Kidney (tissue), 14 donors: ENCODE measurements around the gene SEH1L. TPM values are rescaled to one million over a fixed set of nuclear protein-coding genes. Genes with fewer than 3 reads are reported as not detected.

ENCODE experiments used
- DNase-seq, 5 donors: peaks; one replicate each; pipeline ENCODE4 v3.0.0-alpha.2; 2013 to 2020
- FAIRE-seq: peaks from 2 replicates; lab custom pipeline; 2012; peaks lifted over from hg19 to GRCh38; lab: Jason Lieb, UNC
- H3K27ac ChIP-seq, 2 donors: one replicate each; pipeline ENCODE4 v1.7.0; 2013; ENCODE audit warnings: low read depth in 2 of 2, low read length in 2 of 2, inconsistent platforms in 1 of 2
- H3K27me3 ChIP-seq: one replicate; pipeline ENCODE4 v1.7.1; 2013; ENCODE audit warnings: low read length, inconsistent platforms; ENCODE audit not compliant: control insufficient read depth, insufficient read depth
- H3K36me3 ChIP-seq, 3 donors: one replicate each; pipeline versions ENCODE4 v1.7.0 to v1.7.1; 2013; ENCODE audit warnings: low read length in 3 of 3, control low read depth in 1 of 3, inconsistent platforms in 1 of 3; ENCODE audit not compliant: insufficient read depth in 3 of 3, control insufficient read depth in 2 of 3
- H3K4me1 ChIP-seq, 3 donors: one replicate each; pipeline versions ENCODE4 v1.7.0 to v1.7.1; 2013; ENCODE audit warnings: low read length in 3 of 3, inconsistent platforms in 1 of 3, low read depth in 1 of 3; ENCODE audit not compliant: control insufficient read depth in 2 of 3, insufficient read depth in 2 of 3
- H3K4me3 ChIP-seq, 3 donors: one replicate each; pipeline versions ENCODE4 v1.7.0 to v1.8.1; 2013; ENCODE audit warnings: low read length in 3 of 3, control low read depth in 1 of 3, inconsistent platforms in 1 of 3
- H3K9ac ChIP-seq, 3 donors: one replicate each; pipeline versions ENCODE4 v1.7.0 to v1.7.1; 2013; ENCODE audit warnings: low read length in 3 of 3, control low read depth in 1 of 3, inconsistent platforms in 1 of 3
- H3K9me3 ChIP-seq, 3 donors: one replicate each; pipeline versions ENCODE4 v1.7.0 to v1.7.1; 2013; ENCODE audit warnings: low read length in 3 of 3, control low read depth in 1 of 3, inconsistent platforms in 1 of 3; ENCODE audit not compliant: control insufficient read depth in 2 of 3, insufficient read depth in 1 of 3
- CTCF ChIP-seq: IDR thresholded peaks from 3 replicates; pipeline ENCODE4 v1.5.1; 2012; ENCODE audit warnings: mild to moderate bottlenecking, moderate library complexity, borderline replicate concordance; ENCODE audit not compliant: insufficient read depth; ENCODE audit errors: extremely low read depth
- intact Hi-C: fragments of 100-400 bp; cut with DNase I; formaldehyde crosslinking; loops from one replicate; pipeline ENCODE4 v1.11.1; 2022
- polyA plus RNA-seq: library from polyadenylated mRNA; stranded (reverse); fragments of 350-450 nt; fragmentation: Illumina TruSeq; extraction: RNeasy Lipid Tissue Mini Kit (QIAGEN cat#74804); gene quantifications from one replicate; pipeline ENCODE4 v1.2.3, GENCODE V29; 2014; ENCODE audit warnings: low read depth, low replicate concordance; ENCODE audit not compliant: insufficient read depth
- total RNA-seq: library from RNA; stranded (reverse); fragmentation: NEBNext Ultra II Directional; extraction: Animal tissue kit (Norgen Biotek cat#: 25700); gene quantifications from one replicate; pipeline ENCODE4 v1.2.1, GENCODE V29; 2021
- donor health status: control.
- donor health status: control.
- donor health status: control.
- donor health status: control.
- donor health status: control.
- donor health status: DM: yes; HTN: yes; CAD: no.
- donor health status: Normal renal cell carcinoma (clear cell type).

The SEH1L gene
- total and polyA plus RNA-seq, 2 donors from 2014 or later, result 15.8 to 43.3 TPM

GRCh38 chr18:12928641-12929040 lies 19.2 kb upstream of the SEH1L start:
- TF ChIP-seq CTCF, result no peak
- Histone ChIP-seq H3K27me3 (no peaks in the 10 kb centered on the region), H3K9me3 (no peaks in the 10 kb centered on the region), H3K27ac (no peak overlapping the region), H3K36me3 (no peaks in the 10 kb centered on the region), H3K4me1 (no peaks in the 10 kb centered on the region), H3K9ac (no peak overlapping the region), H3K4me3 (no peak overlapping the region)
- intact Hi-C loops, result no loop called here
- DNase-seq (no peak), FAIRE-seq (no peak)

GRCh38 chr18:12929477-12930083 lies 18.2 kb upstream of the SEH1L start:
- intact Hi-C loops, result no loop called here
- no peak overlapping the region for H3K9ac ChIP-seq

DNA sequence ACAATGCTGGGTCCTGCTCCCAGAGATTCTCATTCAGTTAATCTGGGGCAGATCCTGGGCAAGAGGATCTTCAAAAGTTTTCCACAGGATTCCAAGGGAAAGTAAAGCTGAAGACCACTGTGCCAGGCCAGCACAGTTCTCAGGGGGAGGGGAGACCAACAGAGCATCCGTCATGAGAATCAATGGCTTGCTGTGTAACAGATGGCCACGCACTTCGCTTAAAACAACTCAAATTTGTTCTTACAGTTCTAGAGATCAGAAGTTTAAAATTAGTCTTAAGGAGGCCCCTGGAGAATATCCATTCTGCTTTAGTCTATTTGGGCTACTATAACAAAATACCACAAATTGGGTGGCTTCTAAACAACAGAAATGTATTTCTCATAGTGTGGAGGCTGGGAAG lies 17.4 kb upstream of the SEH1L start:
- FAIRE-seq, result no peak
- Histone ChIP-seq H3K9ac (no peak overlapping the region), H3K36me3 (no peaks in the 10 kb centered on the region), H3K9me3 (no peaks in the 10 kb centered on the region), H3K4me1 (no peaks in the 10 kb centered on the region), H3K27me3 (no peaks in the 10 kb centered on the region), H3K27ac (no peak overlapping the region), H3K4me3 (no peak overlapping the region)
- no peak for TF ChIP-seq CTCF
- intact Hi-C loops, result no loop called here
- no peak for DNase-seq

More at GRCh38 chr18:12929477-12930083, 18.2 kb upstream of the SEH1L start:
- no peaks in the 10 kb centered on the region for H3K27me3 ChIP-seq
- no peak for TF ChIP-seq CTCF
- H3K27ac ChIP-seq, result no peak overlapping the region
- no peaks in the 10 kb centered on the region for H3K36me3 ChIP-seq
- no peak overlapping the region for H3K4me3 ChIP-seq
- no peak for DNase-seq
- no peaks in the 10 kb centered on the region for H3K9me3 ChIP-seq
- H3K4me1 ChIP-seq, result no peaks in the 10 kb centered on the region
- FAIRE-seq, result no peak

GRCh38 chr18:12930908-12931307 lies 16.9 kb upstream of the SEH1L start:
- Histone ChIP-seq H3K9me3 (no peaks in the 10 kb centered on the region), H3K4me3 (no peak overlapping the region), H3K9ac (no peak overlapping the region), H3K36me3 (no peaks in the 10 kb centered on the region), H3K4me1 (no peaks in the 10 kb centered on the region), H3K27me3 (no peaks in the 10 kb centered on the region), H3K27ac (no peak overlapping the region)
- FAIRE-seq (no peak), DNase-seq (no peak)
- intact Hi-C loops, result no loop called here
- TF ChIP-seq CTCF, result no peak
